ENCODE results near the gene COMMD1.
"Not testable (repeated sequence)": the region's sequence is repeated elsewhere in the genome, so short reads cannot be mapped to it uniquely, and the experiment has no call there.

The COMMD1 gene

GRCh38 chr2:61924895-61925663 lies 19.6 kb downstream of the COMMD1 start:
- no peak for DNase-seq

- no peak for DNase-seq
Observed at GRCh38 chr2:61926531-61927477, 21.3 kb downstream of the COMMD1 start.

- DNase-seq = no peak
Observed at GRCh38 chr2:61928826-61929461, 23.5 kb downstream of the COMMD1 start.

GRCh38 chr2:61937098-61937497 lies 31.6 kb downstream of the COMMD1 start:
- no peak for DNase-seq

GRCh38 chr2:61937886-61938285 lies 32.4 kb downstream of the COMMD1 start:
- DNase-seq = no peak

- no peak for DNase-seq
Observed at GRCh38 chr2:61938511-61938910, 33.0 kb downstream of the COMMD1 start.

- DNase-seq = no peak
Observed at GRCh38 chr2:61943251-61943650, 37.8 kb downstream of the COMMD1 start.

- no peak for DNase-seq
Observed at GRCh38 chr2:61946666-61947065, 41.2 kb downstream of the COMMD1 start.

GRCh38 chr2:61948661-61949457 lies 43.4 kb downstream of the COMMD1 start:
- no peak for DNase-seq

GRCh38 chr2:61949458-61949713 lies 43.9 kb downstream of the COMMD1 start:
- no peak for DNase-seq

GRCh38 chr2:61949714-61950560 lies 44.5 kb downstream of the COMMD1 start:
- no peak for DNase-seq

GRCh38 chr2:61950571-61951315 lies 45.3 kb downstream of the COMMD1 start:
- DNase-seq = no peak

GRCh38 chr2:61951881-61952280 lies 46.4 kb downstream of the COMMD1 start:
- no peak for DNase-seq

GRCh38 chr2:61952288-61952687 lies 46.8 kb downstream of the COMMD1 start:
- no peak for DNase-seq

- not testable (repeated sequence) for DNase-seq
Observed at GRCh38 chr2:61954856-61955255, 49.4 kb downstream of the COMMD1 start.

- no peak for DNase-seq
Observed at GRCh38 chr2:61959381-61960293, 54.2 kb downstream of the COMMD1 start.

- DNase-seq = no peak
Observed at GRCh38 chr2:61961231-61961901, 55.9 kb downstream of the COMMD1 start.

GRCh38 chr2:61962095-61962984 lies 56.9 kb downstream of the COMMD1 start:
- no peak for DNase-seq
